K562 (cell line): ENCODE data around the gene SLC30A10. TPM values are rescaled to one million over a fixed set of nuclear protein-coding genes. Genes with fewer than 3 reads are reported as not detected.

Source experiments
- ATAC-seq: fragments of 200-7000 bp; cut with Tn5 transposase; 3 replicates; pipeline ENCODE4 v1.9.1; 2020; ENCODE audit warnings: moderate library complexity
- BruUV-seq: library from RNA; stranded (reverse); fragments of 400-500 nt; replicated peaks from 2 replicates; lab custom pipeline; 2021; lab: Mats Ljungman, UMichigan
- CTCF ChIA-PET: fragments of 300-600 bp; formaldehyde crosslinking; extraction: SDS; loops from one replicate; lab custom pipeline; 2021; ENCODE audit warnings: low intra/inter-chr PET ratio; lab: Yijun Ruan, JAX
- POLR2A ChIA-PET: fragments of 300-600, 350-650 bp; sonication (Branson Sonifier 250); formaldehyde crosslinking; extraction: SDS; loops from one replicate; lab custom pipeline; 2021; ENCODE audit warnings: antibody characterized with exemption, inconsistent platforms; lab: Yijun Ruan, JAX
- DNase-seq, 4 experiments: peaks; one replicate each; pipeline versions ENCODE4 v3.0.0 to v3.0.0-alpha.2; 2011 to 2018; ENCODE audit warnings: low spot score in 3 of 4, mixed read lengths in 3 of 4; ENCODE audit errors: extremely low read depth in 1 of 4
- FAIRE-seq: peaks from 2 replicates; lab custom pipeline; 2011; peaks lifted over from hg19 to GRCh38; lab: Jason Lieb, UNC
- H2AFZ ChIP-seq: 2 replicates; pipeline ENCODE4 v1.6.0; 2011; ENCODE audit warnings: low read depth, low read length, control low read depth, inconsistent platforms
- H3K27ac ChIP-seq: fragments of 200-600 bp; 3 replicates; pipeline ENCODE4 v1.8.0; 2011; ENCODE audit warnings: low read depth, mild to moderate bottlenecking, control low read depth, inconsistent platforms, low read length, moderate library complexity, mixed read lengths; ENCODE audit errors: extremely low read depth
- H3K27me3 ChIP-seq, 2 experiments: fragments of 300-600 bp in 1 of 2; 2 replicates in 1 of 2; 3 replicates in 1 of 2; pipeline versions ENCODE4 v1.6.0 to v1.8.0; 2011; ENCODE audit warnings: inconsistent platforms in 2 of 2, low read length in 2 of 2, mild to moderate bottlenecking in 1 of 2, mixed read lengths in 1 of 2, moderate library complexity in 1 of 2; ENCODE audit not compliant: control insufficient read depth in 2 of 2, insufficient read depth in 2 of 2
- H3K36me3 ChIP-seq: fragments of 300-600 bp; 3 replicates; pipeline ENCODE4 v1.8.0; 2011; ENCODE audit warnings: mild to moderate bottlenecking, low read length, inconsistent platforms; ENCODE audit not compliant: control insufficient read depth, insufficient read depth
- H3K4me1 ChIP-seq, 2 experiments: fragments of 200-600 bp in 1 of 2; replicated peaks in 1 of 2; 2 replicates in 1 of 2; 3 replicates in 1 of 2; pipeline versions ENCODE4 v1.5.1 to v1.8.0; 2011; ENCODE audit warnings: inconsistent platforms in 2 of 2, low read length in 2 of 2, mild to moderate bottlenecking in 1 of 2, mixed read lengths in 1 of 2, moderate library complexity in 1 of 2; ENCODE audit not compliant: control insufficient read depth in 2 of 2, insufficient read depth in 2 of 2
- H3K4me2 ChIP-seq: 2 replicates; pipeline ENCODE4 v1.6.1; 2011; ENCODE audit warnings: low read length, control low read depth, inconsistent platforms, mixed read lengths; ENCODE audit not compliant: insufficient read depth
- H3K4me3 ChIP-seq: fragments of 200-600 bp; sonication (generic), shearing (Covaris generic); 2 replicates; pipeline ENCODE4 v1.5.1; 2016; ENCODE audit warnings: control low read depth, inconsistent platforms
- H3K79me2 ChIP-seq: fragments of 200-600 bp; 3 replicates; pipeline ENCODE4 v1.8.0; 2011; ENCODE audit warnings: low read length, inconsistent platforms; ENCODE audit not compliant: control insufficient read depth, insufficient read depth
- H3K9ac ChIP-seq, 2 experiments: 2 replicates each; pipeline versions ENCODE4 v1.6.0 to v1.6.1; 2011; ENCODE audit warnings: low read depth in 2 of 2, low read length in 2 of 2, control low read depth in 1 of 2, inconsistent platforms in 1 of 2, mild to moderate bottlenecking in 1 of 2, mixed read lengths in 1 of 2; ENCODE audit not compliant: insufficient read depth in 1 of 2
- H3K9me1 ChIP-seq: one replicate; pipeline ENCODE4 v1.6.0; 2011; ENCODE audit warnings: inconsistent platforms, mild to moderate bottlenecking, low read length, moderate library complexity; ENCODE audit not compliant: control insufficient read depth, insufficient read depth
- H3K9me3 ChIP-seq: replicated peaks from 2 replicates; pipeline ENCODE4 v1.5.1; 2011; ENCODE audit warnings: low read depth, low read length, inconsistent platforms; ENCODE audit not compliant: control insufficient read depth, insufficient read depth
- H4K20me1 ChIP-seq: replicated peaks from 2 replicates; pipeline ENCODE4 v1.6.1; 2011; ENCODE audit warnings: low read length, inconsistent platforms, mixed read lengths; ENCODE audit not compliant: control insufficient read depth, insufficient read depth
- BCLAF1 ChIP-seq, 2 experiments: fragments of 450-650 bp in 1 of 2; IDR thresholded peaks; 2 replicates each; pipeline ENCODE4 v1.6.1; 2011 to 2017; ENCODE audit warnings: low read depth in 2 of 2, antibody characterized with exemption in 1 of 2, borderline replicate concordance in 1 of 2, low read length in 1 of 2, mild to moderate bottlenecking in 1 of 2, mixed read lengths in 1 of 2; ENCODE audit not compliant: control insufficient read depth in 1 of 2
- BRD9 ChIP-seq: fragments of 450-650 bp; IDR thresholded peaks from 2 replicates; pipeline ENCODE4 v1.6.1; 2018; ENCODE audit warnings: low read depth; ENCODE audit not compliant: partially characterized antibody
- CCNT2 ChIP-seq: IDR thresholded peaks from 2 replicates; pipeline ENCODE4 v1.6.1; 2011; ENCODE audit warnings: borderline replicate concordance, low read depth, mild to moderate bottlenecking, moderate library complexity, mixed read lengths, low read length; ENCODE audit not compliant: insufficient read length; ENCODE audit errors: extremely low read depth
- NCOA1 ChIP-seq: fragments of 450-650 bp; IDR thresholded peaks from 2 replicates; pipeline ENCODE4 v1.6.1; 2016; ENCODE audit warnings: low read depth
- NR4A1 ChIP-seq, 2 experiments: fragments of 250-450 bp in 1 of 2; fragments of 450-650 bp in 1 of 2; sonication (Bioruptor Pico) in 1 of 2; IDR thresholded peaks; 2 replicates each; pipeline versions ENCODE4 v1.4.0 to v1.6.1; 2016 to 2020; ENCODE audit warnings: mild to moderate bottlenecking in 2 of 2, missing compliant biosample characterization in 1 of 2, missing genetic modification characterization in 1 of 2, moderate library complexity in 1 of 2
- RAD21 ChIP-seq, 2 experiments: fragments of 250-450 bp in 1 of 2; fragments of 450-650 bp in 1 of 2; sonication (Bioruptor Pico) in 1 of 2; formaldehyde crosslinking in 1 of 2; IDR thresholded peaks in 1 of 2; conservative IDR thresholded peaks in 1 of 2; 2 replicates each; pipeline versions ENCODE4 v1.4.0 to v1.8.0; 2020 to 2022; ENCODE audit warnings: mild to moderate bottlenecking in 2 of 2, moderate library complexity in 1 of 2
- RAD51 ChIP-seq: fragments of 450-650 bp; IDR thresholded peaks from 2 replicates; pipeline ENCODE4 v1.7.1; 2016; ENCODE audit warnings: low read depth, mild to moderate bottlenecking, borderline replicate concordance
- RBM14 ChIP-seq: fragments of 200-400 bp; formaldehyde crosslinking; IDR thresholded peaks from 2 replicates; pipeline ENCODE4 v1.6.1; 2018; ENCODE audit warnings: low read depth, mild to moderate bottlenecking, low read length, moderate library complexity, borderline replicate concordance; ENCODE audit not compliant: insufficient read depth
- SRSF9 ChIP-seq: fragments of 200-400 bp; formaldehyde crosslinking; IDR thresholded peaks from 2 replicates; pipeline ENCODE4 v1.6.1; 2017; ENCODE audit warnings: low read depth, low read length, borderline replicate concordance
- TAL1 ChIP-seq: fragments of 450-650 bp; IDR thresholded peaks from 2 replicates; pipeline ENCODE4 v1.6.1; 2016; ENCODE audit warnings: mild to moderate bottlenecking
- TGIF2 ChIP-seq: sonication (generic); formaldehyde crosslinking; IDR thresholded peaks from 2 replicates; pipeline ENCODE4 v1.8.1; 2022; ENCODE audit warnings: mild to moderate bottlenecking, missing genetic modification reagents, moderate library complexity
- U2AF1 ChIP-seq: fragments of 200-400 bp; formaldehyde crosslinking; optimal IDR thresholded peaks from 2 replicates; pipeline ENCODE3; 2017; ENCODE audit warnings: mild to moderate bottlenecking, low read depth, low read length, moderate library complexity
- ZNF12 ChIP-seq: sonication (generic); formaldehyde crosslinking; IDR thresholded peaks from 2 replicates; pipeline ENCODE4 v1.4.0; 2020; ENCODE audit warnings: mild to moderate bottlenecking, missing genetic modification reagents
- ZNF217 ChIP-seq: sonication (generic); formaldehyde crosslinking; IDR thresholded peaks from 2 replicates; pipeline ENCODE4 v1.8.0; 2022; ENCODE audit warnings: mild to moderate bottlenecking, missing genetic modification reagents
- ZNF232 ChIP-seq: sonication (generic); formaldehyde crosslinking; IDR thresholded peaks from 2 replicates; pipeline ENCODE4 v1.8.0; 2022; ENCODE audit warnings: mild to moderate bottlenecking, missing genetic modification reagents
- ZSCAN29 ChIP-seq: fragments of 450-650 bp; IDR thresholded peaks from 2 replicates; pipeline ENCODE4 v1.6.1; 2017
- WGBS: fragments of 100-300 bp; shearing (Covaris generic); methylation state at CpG from one replicate; pipeline ENCODE4 v1.1.6; 2016; ENCODE audit warnings: low coverage, mixed read lengths; ENCODE audit not compliant: insufficient coverage; ENCODE audit errors: missing lambda C conversion rate; 5-methylcytosine and 5-hydroxymethylcytosine counted together
- in situ Hi-C: fragments of 300-500 bp; cut with MboI; formaldehyde crosslinking; loops from 4 replicates; pipeline ENCODE4 v1.15.0; 2018; ENCODE audit warnings: inconsistent platforms, mixed read lengths
- intact Hi-C: fragments of 100-400 bp; cut with micrococcal nuclease; formaldehyde crosslinking; loops from 2 replicates; pipeline ENCODE4 v1.14.2; 2022
- polyA plus RNA-seq, 8 experiments: library from polyadenylated mRNA; depleted of rRNA in 4 of 8; stranded (reverse) in 5 of 8; unstranded in 3 of 8; fragments of >200 nt; fragmentation: Nextera tagmentation in 2 of 8; fragmentation: Illumina TruSeq in 1 of 8; extraction: Ambion mirVana in 2 of 8; extraction: Trizol in 1 of 8; gene quantifications; 2 replicates each; pipeline versions ENCODE4 v1.2.1 to v1.2.3, GENCODE V29; 2011 to 2014; ENCODE audit warnings: inconsistent platforms in 1 of 8, missing spikeins in 1 of 8
- total RNA-seq, 7 experiments: library from RNA; depleted of rRNA in 6 of 7; stranded (reverse); fragments of >200 nt in 6 of 7; fragmentation: Illumina TruSeq in 2 of 7; extraction: Trizol in 2 of 7; gene quantifications; 2 replicates each; pipeline versions ENCODE4 v1.2.1 to v1.2.3, GENCODE V29; 2011 to 2021; ENCODE audit warnings: low replicate concordance in 1 of 7
- TF ChIP-seq, protein P1 (sequence below): conservative IDR thresholded peaks from 2 replicates; pipeline ENCODE4 v1.6.1; 2011; ENCODE audit warnings: low read depth, mild to moderate bottlenecking, low read length; ENCODE audit not compliant: control insufficient read depth

The SLC30A10 gene
- total and polyA plus RNA-seq, 9 of the 15 experiments (the other 6 are each of a cell fraction or from before 2014, with no cell fraction given), result 2.6 to 11.3 (median 7.1) TPM

- ChIA-PET CTCF (no interaction called here), POLR2A (interaction anchor here (1.7 kb wide), 1 partner anchor 13 kb away, joined by 5 read pairs; no protein-coding TSS in a partner anchor)
- Histone ChIP-seq H3K79me2 (no peaks in the 10 kb centered on the region), H3K4me2 (no peak overlapping the region), H2AFZ (peak overlapping the region; percentile 69), H3K9me3 (0 out of 2 replicates have a peak, but pooled peaks cover 2% of the 10 kb centered on the region), H3K9me1 (no peaks in the 10 kb centered on the region), H4K20me1 (no peaks in the 10 kb centered on the region), H3K36me3 (no peaks in the 10 kb centered on the region), H3K9ac (no peak overlapping the region), H3K4me1 (peaks cover 0 to 7% of the 10 kb centered on the region in 2 experiments; a peak in 2 of 5 replicates), H3K4me3 (no peak overlapping the region), H3K27me3 (no peaks in the 10 kb centered on the region), H3K27ac (no peak overlapping the region)
- in situ Hi-C loops (no loop called here), intact Hi-C loops (no loop called here)
- peak; percentile 50 for ATAC-seq
- BruUV-seq, result no TSS peak
- WGBS, result 69% methylated on average over 6 of the region's 6 CpGs
- no peak for TF ChIP-seq RBM14
- TF ChIP-seq TGIF2 (CRISPR knock-in tag), result no peak
- no peak for TF ChIP-seq ZNF12
- TF ChIP-seq RAD51, result no peak
- no peak for TF ChIP-seq SRSF9
- no peak for TF ChIP-seq RAD21 (CRISPR knock-in tag; conservative IDR thresholded peaks at IDR 0.05 in 1 of 2, IDR thresholded peaks at IDR 0.05 in 1 of 2)
- TF ChIP-seq U2AF1, result no peak
- TF ChIP-seq TAL1, result no peak
- TF ChIP-seq NCOA1, result no peak
- TF ChIP-seq BRD9, result no peak
- TF ChIP-seq ZNF232 (CRISPR knock-in tag), result no peak
- TF ChIP-seq BCLAF1 (IDR thresholded peaks at IDR 0.05; ENCODE audit: borderline replicate concordance in 1 of 2, control insufficient read depth in 1 of 2, low read depth in 2 of 2, low read length in 1 of 2), result no peak
- no peak for TF ChIP-seq CCNT2
- TF ChIP-seq, protein P1, sequence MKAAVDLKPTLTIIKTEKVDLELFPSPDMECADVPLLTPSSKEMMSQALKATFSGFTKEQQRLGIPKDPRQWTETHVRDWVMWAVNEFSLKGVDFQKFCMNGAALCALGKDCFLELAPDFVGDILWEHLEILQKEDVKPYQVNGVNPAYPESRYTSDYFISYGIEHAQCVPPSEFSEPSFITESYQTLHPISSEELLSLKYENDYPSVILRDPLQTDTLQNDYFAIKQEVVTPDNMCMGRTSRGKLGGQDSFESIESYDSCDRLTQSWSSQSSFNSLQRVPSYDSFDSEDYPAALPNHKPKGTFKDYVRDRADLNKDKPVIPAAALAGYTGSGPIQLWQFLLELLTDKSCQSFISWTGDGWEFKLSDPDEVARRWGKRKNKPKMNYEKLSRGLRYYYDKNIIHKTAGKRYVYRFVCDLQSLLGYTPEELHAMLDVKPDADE, result no peak
- TF ChIP-seq ZSCAN29, result no peak
- no peak for TF ChIP-seq NR4A1 (CRISPR knock-in tag; IDR thresholded peaks at IDR 0.05)
- TF ChIP-seq NR4A1 (tag; IDR thresholded peaks at IDR 0.05), result no peak
- no peak for TF ChIP-seq ZNF217 (CRISPR knock-in tag)
- DNase-seq, result no peak
- no peak for FAIRE-seq
Measured at GRCh38 chr1:219954052-219954451, 25.7 kb upstream of the SLC30A10 start.
